Frontal cortex (tissue), 4 donors: Measurements from ENCODE around the gene LMTK2. TPM values are rescaled to one million over a fixed set of nuclear protein-coding genes. Genes with fewer than 3 reads are reported as not detected.
A peak's percentile ranks its signal among the peaks of the same experiment; 100 is the strongest.
"Not testable (repeated sequence)": the region's sequence is repeated elsewhere in the genome, so short reads cannot be mapped to it uniquely, and the experiment has no call there.

Experiments used
- DNase-seq, 2 donors: peaks; one replicate each; pipeline ENCODE4 v3.0.0; 2012; ENCODE audit warnings: low spot score in 2 of 2
- FAIRE-seq: peaks from 2 replicates; lab custom pipeline; 2012; peaks lifted over from hg19 to GRCh38; lab: Jason Lieb, UNC
- total RNA-seq: library from RNA; depleted of rRNA; stranded (reverse); fragments of >200 nt; gene quantifications from one replicate; pipeline ENCODE4 v1.2.3, GENCODE V29; 2014
- donor health status: control.
- donor health status: control.
- donor health status: control.

The LMTK2 gene
- total RNA-seq, 1 donor from 2014 or later, result 37.1 TPM

DNA sequence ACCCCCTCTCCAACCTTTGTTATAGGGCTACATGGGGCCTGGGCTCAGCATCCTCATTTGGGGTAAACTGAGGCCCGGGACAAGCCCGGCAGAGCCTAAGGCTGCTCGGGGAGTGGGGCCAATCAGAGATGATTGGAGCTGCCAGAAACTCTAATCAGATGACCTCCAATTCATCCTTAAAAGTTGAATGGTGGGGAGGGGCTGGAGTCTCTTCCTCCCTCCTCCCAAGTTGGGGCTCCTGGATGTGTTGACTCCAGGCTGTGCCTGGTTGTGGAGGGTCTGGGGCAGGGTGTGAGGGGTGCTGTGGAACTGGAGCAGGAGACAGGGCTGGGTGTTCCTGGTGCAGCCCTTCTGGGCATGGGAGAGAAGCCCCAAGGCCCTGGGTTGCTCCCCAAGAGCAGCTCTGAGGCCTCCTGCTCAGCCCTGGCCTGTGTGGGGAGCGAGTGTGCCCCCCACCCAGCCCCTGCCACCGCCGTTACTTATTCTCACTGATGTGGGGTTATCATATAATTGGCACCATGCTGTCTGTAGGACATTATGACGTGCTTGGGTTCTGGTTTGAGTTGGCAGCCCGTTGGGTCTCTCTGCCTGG, 106.7 kb downstream of the LMTK2 start:
- DNase-seq (peak in 1 of 2 donors; percentile 41), FAIRE-seq (no peak)

DNA sequence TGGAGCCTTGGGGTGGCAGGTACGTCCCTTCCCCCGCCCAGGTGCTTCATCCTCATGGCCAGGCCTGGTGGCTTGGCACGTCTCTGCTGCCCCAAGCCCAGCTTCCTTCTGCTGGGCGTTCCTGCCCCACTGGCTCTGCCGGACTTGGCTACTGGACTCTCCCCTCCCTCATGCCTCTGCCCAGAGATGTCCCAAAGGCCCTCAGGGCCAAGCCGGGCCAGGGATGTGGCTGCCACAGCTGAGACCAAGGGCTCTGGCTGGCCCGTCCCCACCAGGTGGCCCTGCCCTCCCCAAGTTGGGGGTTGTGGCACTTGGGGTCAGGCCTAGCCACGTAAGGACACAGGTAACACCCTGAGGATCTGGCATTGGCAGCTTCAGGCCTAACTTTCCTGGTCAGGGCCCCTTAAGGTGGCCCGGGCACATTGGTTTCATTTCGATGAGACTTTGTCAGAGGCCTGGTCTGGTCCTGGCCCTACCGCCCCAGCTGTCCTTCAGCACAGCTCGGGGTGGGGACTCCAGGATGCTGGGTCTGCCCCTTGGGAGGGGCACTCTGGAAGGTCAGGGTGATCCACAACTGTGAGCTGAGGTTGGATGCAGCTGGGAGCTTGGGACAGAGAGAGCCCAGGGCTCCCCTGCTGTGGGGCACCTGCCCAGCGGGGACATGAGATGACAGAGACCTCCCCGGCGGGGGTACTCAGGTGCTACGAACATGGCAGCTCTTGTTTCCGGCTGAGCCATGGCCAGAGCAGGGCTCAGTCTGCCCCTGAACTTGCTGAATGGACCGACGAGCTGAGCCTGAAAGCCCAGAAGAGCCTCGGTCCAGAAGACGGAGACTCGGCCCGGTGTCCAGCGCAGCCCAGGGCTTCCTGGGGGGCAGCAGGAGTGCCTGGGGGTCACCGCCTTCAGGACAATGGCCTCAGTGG, 107.5 kb downstream of the LMTK2 start:
- peak in 1 of 2 donors; percentile 49 for DNase-seq

DNA sequence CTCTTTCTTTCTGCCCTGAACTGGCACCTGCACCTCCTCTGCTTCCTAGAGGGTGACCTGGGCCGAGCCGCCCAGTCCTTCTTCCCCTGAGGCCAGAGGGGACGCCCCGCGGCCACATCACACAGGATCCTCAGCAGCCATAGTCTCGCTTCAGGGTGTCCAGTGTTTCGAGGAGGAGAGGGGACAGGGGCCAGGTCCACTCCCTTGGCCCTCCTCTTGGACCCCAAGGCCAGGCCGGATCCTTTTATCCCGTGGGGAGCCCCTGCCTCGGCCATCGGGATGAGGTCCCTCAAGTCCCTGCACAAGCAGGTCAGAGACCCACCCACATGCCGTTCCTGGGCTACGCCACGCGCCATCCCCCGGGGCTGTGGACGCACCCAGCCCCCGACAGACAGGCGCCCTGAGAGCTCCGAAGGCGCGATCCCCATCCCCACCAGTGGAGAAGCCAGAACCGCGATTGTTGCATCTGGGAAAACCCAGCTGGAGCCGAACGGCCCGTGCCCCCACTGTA, 108.2 kb downstream of the LMTK2 start:
- no peak for FAIRE-seq

More for the DNA sequence above, 107.5 kb downstream of the LMTK2 start:
- no peak for FAIRE-seq

DNA sequence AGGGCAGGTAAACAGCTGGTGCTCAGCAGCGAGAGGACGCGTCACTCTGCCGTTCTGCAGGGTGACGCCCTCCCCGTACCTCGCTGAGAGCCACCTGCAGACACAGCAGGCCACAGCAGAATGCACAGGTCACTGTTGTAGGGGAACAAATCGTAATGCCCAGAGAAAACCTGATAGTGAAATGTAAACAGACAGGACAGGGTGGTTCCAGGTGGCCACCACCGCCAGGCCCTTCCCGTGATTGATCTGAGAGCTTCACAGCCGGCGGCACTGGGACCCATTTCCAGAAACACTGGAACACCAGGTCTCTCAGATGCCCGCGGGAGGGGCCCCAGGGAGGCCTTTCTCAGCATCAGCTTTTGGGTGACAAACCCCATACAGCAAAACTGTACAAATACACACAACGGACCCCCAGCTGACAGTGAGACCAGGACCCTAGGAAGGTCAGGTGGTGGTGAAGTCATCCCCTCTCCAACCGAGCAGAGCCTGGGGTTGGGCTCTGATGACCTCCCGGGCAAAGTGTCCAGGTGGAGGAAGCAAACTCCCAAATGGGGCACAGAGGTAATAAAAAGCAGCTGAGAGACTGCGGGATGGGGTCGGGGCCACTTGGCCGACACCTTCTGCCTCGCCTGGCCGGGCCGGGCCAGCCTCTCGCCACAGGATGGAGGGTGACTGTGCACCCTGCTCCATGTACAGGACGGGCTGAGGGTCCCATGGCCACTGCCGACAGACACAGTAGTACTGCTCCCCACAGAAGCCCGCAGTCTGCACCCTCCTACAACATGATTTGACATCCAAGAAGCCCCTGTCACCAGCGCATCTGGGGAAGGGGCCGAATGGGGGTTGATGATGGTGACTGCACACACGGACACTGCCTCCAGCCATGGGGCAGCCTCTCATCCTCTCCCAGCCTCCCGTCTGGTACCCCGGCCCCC, 109.2 kb downstream of the LMTK2 start:
- FAIRE-seq, result no peak
- no peak for DNase-seq

More for the DNA sequence above, 108.2 kb downstream of the LMTK2 start:
- DNase-seq, result no peak

DNA sequence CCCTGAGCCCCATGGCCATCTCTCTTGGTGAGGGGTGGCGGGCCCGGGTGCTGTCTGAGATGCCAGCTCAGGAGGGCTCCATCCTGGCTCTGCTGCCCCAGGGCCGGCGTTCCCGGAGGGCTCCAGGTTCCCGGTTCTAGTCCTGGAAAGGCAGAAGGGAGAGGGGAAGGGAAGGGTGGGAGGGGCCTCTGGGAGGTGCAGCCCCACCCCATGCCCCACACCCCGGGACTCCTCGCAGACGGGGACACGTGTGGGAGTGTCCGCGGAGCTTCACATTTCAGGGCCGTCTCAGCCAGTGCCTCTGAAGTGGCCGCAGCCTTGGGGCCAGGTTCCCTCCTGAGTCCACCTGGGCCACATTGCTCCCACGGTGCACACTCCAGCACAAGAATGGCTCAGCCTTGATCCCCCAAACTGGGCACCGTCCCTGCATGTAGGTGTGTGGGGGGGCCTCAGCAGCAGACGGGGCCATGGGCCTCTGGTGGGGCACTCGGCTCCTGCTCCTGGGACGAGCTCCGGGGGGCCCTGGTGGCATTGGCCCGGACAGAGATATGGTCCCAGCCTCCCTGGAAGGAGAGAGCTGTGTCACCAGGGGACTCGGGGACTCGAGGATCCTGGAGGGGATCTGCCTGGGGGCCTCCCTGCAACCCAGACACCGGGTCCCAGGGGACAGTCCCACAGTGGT, 110.4 kb downstream of the LMTK2 start:
- FAIRE-seq, result no peak
- DNase-seq, result no peak

DNA sequence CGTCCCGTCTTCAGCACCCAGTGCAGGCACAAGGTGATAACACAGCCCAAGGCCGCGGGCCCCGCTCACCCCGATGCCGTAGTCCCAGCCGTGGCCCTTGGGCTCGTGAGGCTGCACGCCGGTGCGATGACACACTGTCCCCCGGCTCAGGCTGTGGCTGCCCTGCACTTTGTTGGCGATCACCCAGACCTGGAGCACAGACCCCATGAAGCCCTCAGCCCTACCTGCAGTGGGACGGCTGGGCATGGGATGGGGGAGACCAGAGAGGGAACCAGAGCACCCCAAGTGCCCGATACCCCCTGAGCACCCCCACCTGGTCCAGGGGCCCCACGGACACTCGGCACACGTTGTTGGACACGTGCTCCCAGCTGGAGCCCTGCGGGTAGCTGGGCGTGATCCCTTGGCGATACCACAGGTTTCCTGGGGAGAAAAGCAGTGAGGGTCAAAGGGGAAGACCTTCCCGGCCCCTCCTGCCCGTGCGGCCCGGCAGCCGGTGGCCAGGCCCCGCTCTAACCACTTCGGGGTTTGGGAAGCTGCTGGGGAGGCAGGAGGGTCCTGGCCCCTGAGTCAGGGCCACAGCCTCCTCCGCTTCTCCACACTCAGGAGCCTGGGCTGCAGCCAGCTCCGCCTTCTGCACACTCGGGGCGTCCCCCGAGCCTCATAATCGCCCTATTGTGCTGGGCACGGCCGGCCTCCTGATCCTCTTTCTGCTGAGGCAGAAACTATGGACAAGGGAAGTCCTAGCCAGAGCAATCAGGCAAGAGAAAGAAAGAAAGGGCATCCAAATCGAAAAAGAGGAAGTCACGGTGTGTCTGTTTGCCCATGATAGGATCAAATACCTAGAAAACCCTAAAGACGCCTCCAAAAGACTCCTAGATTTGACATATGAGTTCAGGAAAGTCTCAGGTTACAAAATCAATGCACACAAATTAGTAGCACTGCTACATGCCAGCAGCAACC, 111.2 kb downstream of the LMTK2 start:
- no peak for FAIRE-seq
- DNase-seq, result peak; percentile 79 to 80

DNA sequence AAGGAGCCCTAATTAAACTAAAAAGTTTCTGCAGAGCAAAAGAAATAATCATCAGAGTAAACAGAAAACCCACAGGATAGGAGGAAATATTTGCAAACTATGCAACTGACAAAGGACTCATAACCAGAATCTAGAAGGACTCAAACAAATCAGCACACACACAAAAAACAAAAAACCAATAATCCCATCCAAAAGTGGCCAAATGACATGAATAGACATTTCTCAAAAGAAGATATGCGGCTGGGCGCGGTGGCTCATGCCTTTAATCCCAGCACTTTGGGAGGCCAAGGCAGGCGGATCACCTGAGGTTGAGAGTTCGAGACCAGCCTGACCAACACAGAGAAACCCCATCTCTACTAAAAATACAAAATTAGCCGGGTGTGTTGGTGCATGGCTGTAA, 112.7 kb downstream of the LMTK2 start:
- DNase-seq, FAIRE-seq: not testable (repeated sequence)

DNA sequence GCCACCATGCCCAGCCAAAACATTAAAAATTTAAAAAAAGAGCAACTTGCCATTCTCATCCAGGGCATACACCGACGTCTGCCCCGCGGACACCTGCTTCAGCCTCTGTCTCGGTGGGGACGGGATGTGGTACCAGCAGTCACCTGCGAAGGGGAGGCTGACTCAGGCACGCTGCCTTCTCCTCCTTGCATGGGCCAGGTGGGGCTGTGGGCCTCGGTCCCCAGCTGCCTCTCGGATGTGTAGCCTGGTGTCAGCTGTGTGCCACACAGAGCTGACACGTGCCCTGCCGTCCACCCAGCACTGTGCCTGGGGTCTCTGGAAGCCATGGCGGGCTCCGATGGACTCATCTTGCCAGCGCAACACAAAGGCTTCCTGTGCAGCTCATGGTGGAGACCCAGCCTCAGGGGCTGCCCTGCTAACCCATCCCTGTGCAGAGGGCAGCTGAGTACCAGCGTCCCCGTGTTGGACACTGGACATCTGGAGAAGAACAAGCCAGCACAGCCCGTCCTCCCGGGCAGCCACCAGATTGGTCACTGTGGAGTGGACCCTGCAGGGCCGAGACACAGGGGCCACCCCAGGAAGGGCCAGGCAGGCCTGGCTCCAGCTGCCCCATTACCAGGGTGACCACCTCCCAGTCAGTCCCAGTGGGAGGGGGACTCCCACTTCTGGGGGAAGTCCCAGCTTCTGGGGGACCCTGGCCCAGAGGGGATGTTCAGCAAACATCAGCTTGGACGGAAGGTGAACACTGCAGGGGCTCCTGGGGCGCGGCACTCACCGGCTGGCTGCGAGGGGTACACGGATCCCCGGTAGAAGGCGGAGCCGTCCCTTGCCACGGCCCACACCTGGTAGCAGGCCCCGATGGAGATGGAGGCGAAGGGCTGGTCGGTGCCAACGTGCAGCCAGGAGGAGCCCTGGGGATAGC, 115.2 kb downstream of the LMTK2 start:
- FAIRE-seq (no peak), DNase-seq (no peak)

DNA sequence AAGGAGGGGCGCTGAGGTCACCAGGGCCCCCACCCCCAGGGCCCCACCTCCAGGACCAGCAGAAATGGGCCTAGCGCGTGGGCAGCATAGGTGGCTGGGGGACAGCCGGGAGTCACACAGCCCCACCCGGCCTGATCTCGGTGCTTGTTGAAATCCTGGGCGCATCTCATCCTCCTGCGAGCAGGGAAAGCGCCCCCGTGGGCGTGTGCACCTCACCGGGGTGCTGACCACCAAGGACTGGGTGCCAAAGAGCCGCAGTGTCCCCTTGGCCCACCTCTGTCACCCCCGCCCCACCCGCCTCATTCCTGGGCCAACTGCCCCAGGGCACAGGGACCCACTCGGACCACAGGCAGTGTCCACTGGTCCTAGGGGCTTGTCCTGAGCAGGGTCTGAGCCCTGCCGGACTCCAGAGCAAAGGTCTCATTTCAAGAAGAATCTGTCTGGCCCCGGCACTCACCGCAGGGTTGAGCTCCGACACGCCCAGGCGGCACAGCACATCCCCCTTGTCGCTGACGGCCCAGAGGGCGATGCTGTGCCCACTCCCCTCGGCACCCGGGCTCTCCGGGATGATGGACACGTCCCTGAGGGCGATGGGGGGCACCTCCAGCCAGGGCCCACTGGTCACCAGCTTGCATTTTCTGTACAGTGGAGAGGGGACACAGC, 116.0 kb downstream of the LMTK2 start:
- DNase-seq (no peak), FAIRE-seq (no peak)

DNA sequence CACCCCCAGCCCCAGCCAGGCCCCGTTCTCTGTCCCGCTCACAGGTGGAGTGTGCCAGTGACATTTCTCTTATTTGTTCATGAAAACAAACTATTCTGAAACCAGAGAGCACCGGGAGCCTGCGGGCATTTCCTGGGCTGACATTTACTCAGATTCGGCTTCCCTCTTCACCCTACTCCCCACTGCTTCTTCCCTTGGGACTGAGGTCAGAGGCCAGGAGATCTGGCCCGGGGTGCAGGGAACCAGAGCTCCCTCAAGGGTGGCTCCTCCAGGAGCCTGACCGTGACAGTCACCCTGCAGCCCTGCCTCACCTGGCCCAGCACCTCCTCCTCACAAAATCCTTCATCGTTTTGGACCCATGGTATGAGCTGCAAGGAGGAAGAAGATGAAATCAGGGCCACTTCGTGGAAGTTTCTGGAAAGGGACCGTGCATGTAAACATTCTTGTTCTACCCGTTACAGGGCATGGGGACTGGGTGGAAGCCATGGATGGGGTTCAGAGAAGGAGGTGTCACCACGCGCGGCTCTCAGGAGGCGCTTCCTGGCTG, 116.8 kb downstream of the LMTK2 start:
- no peak for DNase-seq
- no peak for FAIRE-seq

DNA sequence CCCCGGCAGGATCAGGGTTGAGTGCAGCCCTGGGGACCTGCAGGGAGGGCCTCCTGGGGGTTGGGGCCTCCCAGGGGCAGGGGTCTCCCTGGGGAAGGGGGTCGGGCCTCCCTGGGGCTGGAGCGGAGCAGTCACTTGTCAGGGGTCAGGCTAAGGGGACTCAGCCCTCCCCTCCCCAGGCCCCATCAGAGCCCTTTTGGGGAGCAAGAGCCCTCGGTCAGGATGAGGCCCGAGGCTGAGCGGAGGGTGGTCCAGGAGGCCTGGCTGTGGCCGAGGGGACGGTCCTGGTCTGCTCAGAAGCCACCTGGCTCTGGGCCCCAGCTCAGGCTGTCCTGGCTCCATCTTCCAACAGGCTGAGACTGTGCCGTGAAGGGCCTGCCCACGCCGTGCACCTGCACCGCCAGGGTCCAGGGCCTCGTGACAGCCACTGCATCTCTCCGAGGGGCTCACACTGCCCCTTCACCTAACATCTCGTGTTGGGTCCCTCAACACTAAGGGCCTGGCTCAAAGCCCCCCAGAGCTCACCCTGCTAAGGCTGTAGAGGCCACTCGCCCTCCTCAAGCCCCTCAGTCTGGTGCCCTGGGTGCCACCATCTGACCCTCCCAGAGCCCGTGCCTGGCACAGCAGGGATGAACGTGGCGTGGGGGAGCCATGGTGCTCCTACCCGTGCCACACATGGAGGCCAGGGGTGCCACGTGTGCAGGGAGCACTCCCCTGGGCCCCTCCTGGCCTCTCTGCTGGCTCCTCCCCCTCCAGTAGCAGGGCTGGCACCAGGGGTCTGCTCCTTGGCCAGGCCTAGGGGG, 117.4 kb downstream of the LMTK2 start:
- FAIRE-seq (no peak), DNase-seq (no peak)

DNA sequence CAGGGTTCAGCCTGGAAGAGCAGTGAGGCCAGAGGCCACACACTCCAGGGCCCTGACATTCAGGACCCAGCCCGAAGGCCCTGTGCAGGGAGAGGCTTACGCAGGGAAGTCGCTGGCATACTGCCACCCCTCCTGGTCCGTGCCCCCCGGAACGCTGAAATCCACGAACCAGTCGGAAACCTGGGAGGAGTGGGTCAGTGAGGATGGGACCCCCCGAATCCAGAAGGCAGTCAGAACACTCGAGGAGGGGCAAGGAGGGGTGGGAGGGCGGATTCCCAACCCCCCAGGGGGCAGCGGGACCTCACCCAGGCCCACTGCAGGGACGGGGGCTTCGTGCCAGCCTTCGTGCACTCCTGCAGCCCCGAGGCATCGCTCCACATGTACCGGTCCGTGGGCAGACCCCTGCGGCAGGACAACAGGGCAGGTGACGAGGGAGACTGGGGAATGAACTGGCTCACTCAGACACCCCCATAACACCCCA, 118.1 kb downstream of the LMTK2 start:
- FAIRE-seq (no peak), DNase-seq (no peak)

DNA sequence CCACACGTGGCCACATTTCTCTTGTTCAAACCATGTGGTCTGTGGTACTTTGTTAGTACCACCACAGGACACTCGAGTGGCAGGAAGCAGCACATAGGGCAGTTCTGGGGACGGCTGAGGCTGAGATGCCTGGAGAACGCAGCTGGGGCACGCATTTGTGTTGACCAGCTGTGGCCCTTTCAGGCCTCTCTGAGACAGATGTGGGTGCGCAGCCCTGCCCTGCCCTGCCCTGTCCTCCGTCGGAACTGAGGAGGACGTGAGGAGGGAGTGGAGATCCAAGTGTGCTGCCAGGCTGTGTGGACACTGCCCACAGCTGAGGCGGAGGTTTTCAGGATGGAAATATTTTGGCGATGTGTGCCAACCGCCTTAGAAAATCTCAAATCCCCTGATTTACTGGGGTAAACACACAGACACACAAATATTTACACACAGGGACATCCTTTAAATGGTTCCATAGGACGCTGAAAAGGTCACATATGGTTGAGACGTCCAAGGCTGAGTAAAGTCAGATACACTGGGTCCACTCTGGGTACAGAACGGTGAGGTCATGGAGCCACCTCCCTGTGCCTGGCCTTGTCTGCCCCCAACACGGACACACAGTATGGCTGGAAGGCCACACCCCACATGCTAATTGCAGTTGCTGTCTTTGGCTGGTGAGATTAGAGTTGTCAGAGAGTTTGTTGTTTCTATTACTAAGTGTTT, 119.4 kb downstream of the LMTK2 start:
- FAIRE-seq (no peak), DNase-seq (no peak)

DNA sequence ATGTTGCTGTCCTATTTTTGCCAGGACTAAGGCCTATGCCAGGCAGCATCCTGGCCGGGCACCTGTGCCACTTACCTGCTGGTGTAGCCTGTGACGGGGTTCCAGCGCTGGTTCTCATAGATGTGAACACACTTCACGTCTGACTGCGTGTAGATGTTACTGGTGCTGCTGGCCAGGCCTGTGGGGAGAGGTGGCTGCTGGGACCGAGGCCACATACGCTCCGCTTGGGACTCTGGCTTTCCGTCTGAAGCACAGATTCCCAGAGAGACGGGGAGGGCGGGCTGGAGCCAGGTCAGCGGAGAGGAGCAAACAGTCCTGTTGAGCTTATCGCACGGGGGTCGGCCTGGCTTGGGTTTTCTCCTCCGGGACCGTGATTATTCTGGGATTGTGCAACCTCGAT, 121.3 kb downstream of the LMTK2 start:
- no peak for DNase-seq
- no peak for FAIRE-seq

DNA sequence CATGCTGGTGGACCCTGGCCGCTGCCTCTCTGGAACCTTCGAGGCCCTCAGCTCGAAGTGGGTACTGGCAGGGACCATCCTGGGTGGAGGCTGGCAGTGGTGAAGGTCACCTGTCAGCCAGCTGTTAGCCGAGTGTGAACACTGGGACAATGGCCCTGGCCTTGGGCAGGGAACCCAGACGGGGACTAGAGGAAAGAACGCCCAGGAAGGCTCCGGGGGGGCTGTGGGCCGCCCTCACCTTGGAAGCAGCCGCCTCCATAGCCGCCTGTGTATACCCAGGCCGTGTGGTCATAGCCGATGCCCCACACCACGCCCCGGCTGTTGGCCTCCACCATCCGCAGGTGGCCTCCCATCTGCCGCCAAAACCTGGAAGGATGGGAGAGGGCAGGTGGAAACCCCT, 122.1 kb downstream of the LMTK2 start:
- DNase-seq (no peak), FAIRE-seq (no peak)
